GM19468 (cell line): ENCODE results near the gene ARID1B.
"Not testable (repeated sequence)": the region's sequence is repeated elsewhere in the genome, so short reads cannot be mapped to it uniquely, and the experiment has no call there.

Source experiments
- ATAC-seq: cut with Tn5 transposase; IDR thresholded peaks from one replicate; pipeline ENCODE4 v1.9.1; 2021; ENCODE audit warnings: mild to moderate bottlenecking, moderate library complexity, moderate number of reproducible peaks; ENCODE audit not compliant: unreplicated experiment; ENCODE audit errors: extremely low read depth

The ARID1B gene

GRCh38 chr6:157131250-157131649 lies 354.1 kb downstream of the ARID1B start:
- no peak for ATAC-seq

- no peak for ATAC-seq
Measured at GRCh38 chr6:157133856-157134255, 356.7 kb downstream of the ARID1B start.

GRCh38 chr6:157134402-157135047 lies 357.3 kb downstream of the ARID1B start:
- ATAC-seq = no peak

- ATAC-seq = no peak
Measured at GRCh38 chr6:157135691-157136090, 358.5 kb downstream of the ARID1B start.

GRCh38 chr6:157137501-157137900 lies 360.3 kb downstream of the ARID1B start:
- ATAC-seq = no peak

GRCh38 chr6:157139054-157139708 lies 362.0 kb downstream of the ARID1B start:
- no peak for ATAC-seq

- ATAC-seq = no peak
Measured at GRCh38 chr6:157143171-157143889, 366.2 kb downstream of the ARID1B start.

- no peak for ATAC-seq
Measured at GRCh38 chr6:157143890-157144798, 367.0 kb downstream of the ARID1B start.

GRCh38 chr6:157144859-157145568 lies 367.8 kb downstream of the ARID1B start:
- ATAC-seq = no peak

GRCh38 chr6:157145656-157146285 lies 368.6 kb downstream of the ARID1B start:
- no peak for ATAC-seq

GRCh38 chr6:157147054-157148026 lies 370.2 kb downstream of the ARID1B start:
- ATAC-seq = not testable (repeated sequence)

- ATAC-seq = no peak
Measured at GRCh38 chr6:157148391-157149323, 371.5 kb downstream of the ARID1B start.

- no peak for ATAC-seq
Measured at GRCh38 chr6:157150076-157150475, 372.9 kb downstream of the ARID1B start.

- no peak for ATAC-seq
Measured at GRCh38 chr6:157151029-157151428, 373.9 kb downstream of the ARID1B start.

GRCh38 chr6:157151989-157152388 lies 374.8 kb downstream of the ARID1B start:
- no peak for ATAC-seq

- no peak for ATAC-seq
Measured at GRCh38 chr6:157152556-157152955, 375.4 kb downstream of the ARID1B start.

GRCh38 chr6:157155804-157156203 lies 378.6 kb downstream of the ARID1B start:
- ATAC-seq = no peak
